ENCODE results near the gene PIGA.

Gene PIGA, protein sequence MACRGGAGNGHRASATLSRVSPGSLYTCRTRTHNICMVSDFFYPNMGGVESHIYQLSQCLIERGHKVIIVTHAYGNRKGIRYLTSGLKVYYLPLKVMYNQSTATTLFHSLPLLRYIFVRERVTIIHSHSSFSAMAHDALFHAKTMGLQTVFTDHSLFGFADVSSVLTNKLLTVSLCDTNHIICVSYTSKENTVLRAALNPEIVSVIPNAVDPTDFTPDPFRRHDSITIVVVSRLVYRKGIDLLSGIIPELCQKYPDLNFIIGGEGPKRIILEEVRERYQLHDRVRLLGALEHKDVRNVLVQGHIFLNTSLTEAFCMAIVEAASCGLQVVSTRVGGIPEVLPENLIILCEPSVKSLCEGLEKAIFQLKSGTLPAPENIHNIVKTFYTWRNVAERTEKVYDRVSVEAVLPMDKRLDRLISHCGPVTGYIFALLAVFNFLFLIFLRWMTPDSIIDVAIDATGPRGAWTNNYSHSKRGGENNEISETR

GRCh38 chrX:15335135-15336022 is at the start of gene PIGA:
Gene PIGA (minus strand): TSS chrX:15335523. CDS start chrX:15331930, 3,593 bp downstream.
- Histone ChIP-seq H3K9me3 (ENCODE audit: control insufficient read depth, low read depth, low read length) (no peaks in the 10 kb centered on the region), H3K4me3 (ENCODE audit: low read length) (peak within 1 kb of the TSS; percentile 67), H3K27me3 (ENCODE audit: control insufficient read depth, insufficient read depth, low read length) (peaks cover 3% of the 10 kb centered on the region), H3K4me1 (ENCODE audit: control insufficient read depth, low read depth, low read length) (no peaks in the 10 kb centered on the region), H3K9ac (ENCODE audit: low read length) (peak within 1 kb of the TSS; percentile 60), H3K36me3 (ENCODE audit: control insufficient read depth, low read depth, low read length) (peaks cover 3% of the 10 kb centered on the region), H3K27ac (ENCODE audit: low read length) (no peak within 1 kb of the TSS)

- Histone ChIP-seq H3K4me1 (ENCODE audit: control insufficient read depth, low read depth, low read length) (peaks cover 7% of the 10 kb centered on the region), H3K9me3 (ENCODE audit: control insufficient read depth, low read depth, low read length) (no peaks in the 10 kb centered on the region), H3K36me3 (ENCODE audit: control insufficient read depth, low read depth, low read length) (no peaks in the 10 kb centered on the region), H3K27ac (ENCODE audit: low read length) (no peak within 1 kb of the TSS), H3K9ac (ENCODE audit: low read length) (no peak within 1 kb of the TSS), H3K27me3 (ENCODE audit: control insufficient read depth, insufficient read depth, low read length) (no peaks in the 10 kb centered on the region), H3K4me3 (ENCODE audit: low read length) (no peak within 1 kb of the TSS)
Observed at GRCh38 chrX:15384304-15384703, 49.0 kb upstream of the PIGA start, which contains the start of gene VEGFD. Gene VEGFD (minus strand): TSS chrX:15384413. CDS start chrX:15383946, 467 bp downstream.

DNA sequence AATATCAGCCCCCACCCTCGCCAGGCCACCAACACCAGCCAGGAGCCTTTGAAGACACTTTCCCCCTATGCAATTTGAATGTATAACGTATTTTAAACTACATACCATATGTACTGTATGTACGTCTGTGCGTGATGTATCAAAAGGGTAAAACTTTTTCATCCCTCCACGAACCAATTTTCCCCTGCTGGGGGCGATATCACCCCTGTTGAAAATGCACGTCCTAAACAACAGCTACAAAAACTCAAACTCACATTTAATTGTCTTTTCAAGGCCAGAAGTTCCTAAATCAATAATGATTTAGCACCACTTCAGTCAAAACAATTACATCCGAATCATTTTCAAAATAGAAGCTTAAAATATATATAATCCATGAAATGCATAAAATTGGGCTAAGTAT is 47.5 kb upstream of the PIGA start:
- no peak overlapping the region for H3K27ac ChIP-seq (ENCODE audit: low read length)
- H3K36me3 ChIP-seq (ENCODE audit: control insufficient read depth, low read depth, low read length) = no peaks in the 10 kb centered on the region

GRCh38 chrX:15376956-15377355 is 41.6 kb upstream of the PIGA start:
- H3K9ac ChIP-seq (ENCODE audit: low read length) = no peak overlapping the region
- H3K36me3 ChIP-seq (ENCODE audit: control insufficient read depth, low read depth, low read length) = no peaks in the 10 kb centered on the region
- H3K27me3 ChIP-seq (ENCODE audit: control insufficient read depth, insufficient read depth, low read length) = no peaks in the 10 kb centered on the region
- H3K4me1 ChIP-seq (ENCODE audit: control insufficient read depth, low read depth, low read length) = peaks cover 7% of the 10 kb centered on the region
- no peaks in the 10 kb centered on the region for H3K9me3 ChIP-seq (ENCODE audit: control insufficient read depth, low read depth, low read length)
- no peak overlapping the region for H3K4me3 ChIP-seq (ENCODE audit: low read length)
- no peak overlapping the region for H3K27ac ChIP-seq (ENCODE audit: low read length)

More for the DNA sequence above, 47.5 kb upstream of the PIGA start:
- no peak overlapping the region for H3K4me3 ChIP-seq (ENCODE audit: low read length)
- no peaks in the 10 kb centered on the region for H3K27me3 ChIP-seq (ENCODE audit: control insufficient read depth, insufficient read depth, low read length)
- no peak overlapping the region for H3K9ac ChIP-seq (ENCODE audit: low read length)
- peaks cover 7% of the 10 kb centered on the region for H3K4me1 ChIP-seq (ENCODE audit: control insufficient read depth, low read depth, low read length)
- no peaks in the 10 kb centered on the region for H3K9me3 ChIP-seq (ENCODE audit: control insufficient read depth, low read depth, low read length)

- H3K9me3 ChIP-seq (ENCODE audit: control insufficient read depth, low read depth, low read length) = no peaks in the 10 kb centered on the region
- H3K4me3 ChIP-seq (ENCODE audit: low read length) = no peak overlapping the region
- H3K36me3 ChIP-seq (ENCODE audit: control insufficient read depth, low read depth, low read length) = no peaks in the 10 kb centered on the region
- no peaks in the 10 kb centered on the region for H3K27me3 ChIP-seq (ENCODE audit: control insufficient read depth, insufficient read depth, low read length)
- H3K9ac ChIP-seq (ENCODE audit: low read length) = no peak overlapping the region
- peaks cover 7% of the 10 kb centered on the region for H3K4me1 ChIP-seq (ENCODE audit: control insufficient read depth, low read depth, low read length)
- H3K27ac ChIP-seq (ENCODE audit: low read length) = no peak overlapping the region
Observed at GRCh38 chrX:15373976-15374375, 38.7 kb upstream of the PIGA start.

DNA sequence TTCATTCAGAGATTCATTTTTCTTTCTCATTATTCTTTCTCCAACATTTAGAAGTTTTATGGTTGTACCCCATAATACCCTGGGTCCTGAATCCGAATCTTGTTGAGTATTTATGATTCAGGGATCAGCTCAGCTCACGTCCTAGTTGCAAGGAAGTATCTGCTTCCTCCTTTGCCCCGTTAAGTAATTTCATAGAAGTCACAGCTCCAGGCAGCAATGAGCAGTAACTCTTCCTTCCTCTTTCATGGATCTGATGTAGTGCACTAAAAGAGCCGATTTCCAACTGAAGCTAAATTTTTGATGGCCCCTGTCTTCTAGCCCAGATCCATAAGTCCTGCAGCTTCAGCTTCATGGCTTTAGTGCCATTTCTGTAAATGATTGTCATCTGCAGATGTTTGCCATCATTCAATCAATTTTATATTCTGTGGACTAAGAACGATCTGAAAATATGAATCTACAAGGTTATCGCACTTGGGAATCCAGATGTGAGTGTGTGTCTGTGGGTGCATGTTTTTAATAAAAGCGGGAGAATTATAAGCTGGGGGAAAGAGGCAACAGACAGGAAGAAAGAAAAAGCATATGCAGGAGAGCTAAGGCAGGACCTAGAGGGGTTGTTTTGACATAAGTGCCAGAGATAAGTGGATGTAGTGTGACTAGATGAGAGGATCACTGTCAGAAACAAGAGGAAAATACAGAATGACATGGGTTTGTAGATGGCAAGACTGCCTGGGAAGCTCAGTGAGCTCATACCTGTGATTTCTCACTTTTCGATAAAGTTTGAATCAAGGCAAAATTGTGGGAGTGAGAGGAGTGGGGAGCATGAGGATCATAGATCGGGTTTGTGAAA is 31.4 kb upstream of the PIGA start:
- H3K36me3 ChIP-seq (ENCODE audit: control insufficient read depth, low read depth, low read length) = no peaks in the 10 kb centered on the region
- no peak overlapping the region for H3K27ac ChIP-seq (ENCODE audit: low read length)
- no peaks in the 10 kb centered on the region for H3K4me1 ChIP-seq (ENCODE audit: control insufficient read depth, low read depth, low read length)
- no peaks in the 10 kb centered on the region for H3K27me3 ChIP-seq (ENCODE audit: control insufficient read depth, insufficient read depth, low read length)
- no peak overlapping the region for H3K9ac ChIP-seq (ENCODE audit: low read length)
- no peaks in the 10 kb centered on the region for H3K9me3 ChIP-seq (ENCODE audit: control insufficient read depth, low read depth, low read length)
- H3K4me3 ChIP-seq (ENCODE audit: low read length) = no peak overlapping the region

DNA sequence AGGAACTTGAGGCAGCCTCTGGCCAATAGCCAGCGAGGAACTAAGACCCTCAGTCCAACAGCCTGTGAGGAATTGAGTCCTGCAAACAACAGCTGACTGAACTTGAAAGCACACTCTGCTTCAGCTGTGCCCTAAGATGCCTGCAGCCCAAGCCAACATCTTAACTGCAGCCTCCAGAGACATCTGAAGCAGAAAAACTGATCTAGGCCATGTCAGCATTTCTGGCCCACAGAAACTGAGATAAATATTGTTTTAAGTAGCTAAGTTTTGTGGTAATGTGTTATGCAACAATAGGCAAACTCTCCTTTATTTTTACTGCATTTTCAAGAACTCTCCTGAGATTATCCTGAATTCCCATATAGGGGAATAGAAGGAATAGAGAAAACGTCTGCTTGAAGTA is 24.4 kb upstream of the PIGA start:
- no peak overlapping the region for H3K27ac ChIP-seq (ENCODE audit: low read length)
- H3K4me1 ChIP-seq (ENCODE audit: control insufficient read depth, low read depth, low read length) = no peaks in the 10 kb centered on the region
- H3K9me3 ChIP-seq (ENCODE audit: control insufficient read depth, low read depth, low read length) = no peaks in the 10 kb centered on the region
- H3K27me3 ChIP-seq (ENCODE audit: control insufficient read depth, insufficient read depth, low read length) = no peaks in the 10 kb centered on the region
- H3K4me3 ChIP-seq (ENCODE audit: low read length) = no peak overlapping the region
- H3K36me3 ChIP-seq (ENCODE audit: control insufficient read depth, low read depth, low read length) = no peaks in the 10 kb centered on the region
- H3K9ac ChIP-seq (ENCODE audit: low read length) = no peak overlapping the region

- Histone ChIP-seq H3K9ac (ENCODE audit: low read length) (no peak overlapping the region), H3K4me1 (ENCODE audit: control insufficient read depth, low read depth, low read length) (no peaks in the 10 kb centered on the region), H3K9me3 (ENCODE audit: control insufficient read depth, low read depth, low read length) (no peaks in the 10 kb centered on the region), H3K4me3 (ENCODE audit: low read length) (no peak overlapping the region), H3K27ac (ENCODE audit: low read length) (no peak overlapping the region), H3K27me3 (ENCODE audit: control insufficient read depth, insufficient read depth, low read length) (no peaks in the 10 kb centered on the region), H3K36me3 (ENCODE audit: control insufficient read depth, low read depth, low read length) (no peaks in the 10 kb centered on the region)
Observed at GRCh38 chrX:15358533-15358932, 23.2 kb upstream of the PIGA start.

DNA sequence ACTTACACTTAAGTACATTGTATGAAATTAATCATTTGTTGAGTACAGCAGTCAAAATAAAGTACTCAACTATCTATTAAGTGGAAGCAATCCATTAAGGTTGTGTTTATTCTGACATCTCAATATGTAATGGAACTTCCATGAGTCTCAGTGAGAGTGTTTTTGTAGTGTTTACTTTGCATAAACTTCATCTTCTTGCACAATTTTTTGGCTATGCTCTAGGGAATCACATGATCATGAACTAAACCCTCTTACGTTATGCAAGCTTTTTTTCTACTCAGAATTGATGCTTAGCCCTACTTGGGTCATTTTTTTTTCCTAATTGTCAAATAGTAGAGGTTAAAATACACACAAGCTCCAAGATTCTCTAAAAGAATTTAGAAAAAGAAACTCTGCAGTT is 21.1 kb upstream of the PIGA start:
- Histone ChIP-seq H3K36me3 (ENCODE audit: control insufficient read depth, low read depth, low read length) (no peaks in the 10 kb centered on the region), H3K27me3 (ENCODE audit: control insufficient read depth, insufficient read depth, low read length) (no peaks in the 10 kb centered on the region), H3K4me1 (ENCODE audit: control insufficient read depth, low read depth, low read length) (no peaks in the 10 kb centered on the region), H3K4me3 (ENCODE audit: low read length) (no peak overlapping the region), H3K9me3 (ENCODE audit: control insufficient read depth, low read depth, low read length) (no peaks in the 10 kb centered on the region), H3K9ac (ENCODE audit: low read length) (no peak overlapping the region), H3K27ac (ENCODE audit: low read length) (no peak overlapping the region)

- Histone ChIP-seq H3K36me3 (ENCODE audit: control insufficient read depth, low read depth, low read length) (no peaks in the 10 kb centered on the region), H3K4me3 (ENCODE audit: low read length) (no peak overlapping the region), H3K4me1 (ENCODE audit: control insufficient read depth, low read depth, low read length) (no peaks in the 10 kb centered on the region), H3K27ac (ENCODE audit: low read length) (no peak overlapping the region), H3K9me3 (ENCODE audit: control insufficient read depth, low read depth, low read length) (no peaks in the 10 kb centered on the region), H3K9ac (ENCODE audit: low read length) (no peak overlapping the region), H3K27me3 (ENCODE audit: control insufficient read depth, insufficient read depth, low read length) (no peaks in the 10 kb centered on the region)
Observed at GRCh38 chrX:15350329-15350996, 15.1 kb upstream of the PIGA start.

Measured in iPS-18a (cell line).